HEK293 (cell line): ENCODE measurements around the gene PPP2R3C.
"Not testable (repeated sequence)": the region's sequence is repeated elsewhere in the genome, so short reads cannot be mapped to it uniquely, and the experiment has no call there.

ENCODE experiments used
- ATF2 ChIP-seq: fragments of 450-650 bp; formaldehyde crosslinking; IDR thresholded peaks from 2 replicates; pipeline ENCODE4 v1.5.1; 2016; ENCODE audit warnings: missing biosample characterization, missing genetic modification characterization, low read depth
- CTCF ChIP-seq: fragments of 450-650 bp; formaldehyde crosslinking; IDR thresholded peaks from 2 replicates; pipeline ENCODE4 v1.5.1; 2016; ENCODE audit warnings: missing biosample characterization, missing genetic modification characterization
- GLI4 ChIP-seq: fragments of 450-650 bp; formaldehyde crosslinking; IDR thresholded peaks from 2 replicates; pipeline ENCODE4 v1.5.1; 2016; ENCODE audit warnings: missing biosample characterization, missing genetic modification characterization
- KLF1 ChIP-seq: fragments of 450-650 bp; formaldehyde crosslinking; IDR thresholded peaks from 2 replicates; pipeline ENCODE4 v1.5.1; 2016; ENCODE audit warnings: missing biosample characterization, missing genetic modification characterization
- PBX3 ChIP-seq: sonication (generic); formaldehyde crosslinking; IDR thresholded peaks from 2 replicates; pipeline ENCODE4 v1.8.1; 2022; ENCODE audit warnings: mild to moderate bottlenecking, moderate library complexity, missing genetic modification reagents
- SP3 ChIP-seq: fragments of 450-650 bp; formaldehyde crosslinking; IDR thresholded peaks from 2 replicates; pipeline ENCODE4 v1.5.1; 2016; ENCODE audit warnings: missing biosample characterization, missing genetic modification characterization
- ZNF169 ChIP-seq: fragments of 450-650 bp; formaldehyde crosslinking; IDR thresholded peaks from 2 replicates; pipeline ENCODE4 v1.5.1; 2016; ENCODE audit warnings: missing biosample characterization, missing genetic modification characterization
- ZNF184 ChIP-seq: fragments of 450-650 bp; IDR thresholded peaks from 2 replicates; pipeline ENCODE4 v1.5.1; 2018; ENCODE audit warnings: missing biosample characterization, mild to moderate bottlenecking, missing genetic modification characterization
- ZNF23 ChIP-seq: fragments of 450-650 bp; formaldehyde crosslinking; IDR thresholded peaks from 2 replicates; pipeline ENCODE4 v1.5.1; 2016; ENCODE audit warnings: missing biosample characterization, missing genetic modification characterization, borderline replicate concordance
- ZNF600 ChIP-seq: fragments of 450-650 bp; formaldehyde crosslinking; IDR thresholded peaks from 2 replicates; pipeline ENCODE4 v1.5.1; 2016; ENCODE audit warnings: missing biosample characterization, missing genetic modification characterization
- ZNF626 ChIP-seq: fragments of 450-650 bp; sonication (Bioruptor Pico); formaldehyde crosslinking; IDR thresholded peaks from 2 replicates; pipeline ENCODE4 v1.5.1; 2018; ENCODE audit warnings: missing biosample characterization, missing genetic modification characterization, inconsistent platforms
- ZNF670 ChIP-seq: fragments of 450-650 bp; formaldehyde crosslinking; IDR thresholded peaks from 2 replicates; pipeline ENCODE4 v1.5.1; 2016; ENCODE audit warnings: missing biosample characterization, missing genetic modification characterization, low read depth
- ZNF837 ChIP-seq: fragments of 450-650 bp; formaldehyde crosslinking; IDR thresholded peaks from 2 replicates; pipeline ENCODE4 v1.5.1; 2016; ENCODE audit warnings: missing biosample characterization, missing genetic modification characterization
- ZXDB ChIP-seq: fragments of 450-650 bp; formaldehyde crosslinking; IDR thresholded peaks from 2 replicates; pipeline ENCODE4 v1.5.1; 2016; ENCODE audit warnings: missing biosample characterization, missing genetic modification characterization

GRCh38 chr14:35061113-35061791 is 60.5 kb downstream of the PPP2R3C start:
- TF ChIP-seq SP3 (tag by site-specific recombination); ZNF626 (tag by site-specific recombination); ZNF23 (tag by site-specific recombination); CTCF (tag by site-specific recombination); ATF2 (tag by site-specific recombination); ZNF184 (tag by site-specific recombination); ZXDB (tag by site-specific recombination); ZNF837 (tag by site-specific recombination); ZNF169; GLI4 (tag by site-specific recombination); ZNF670 (tag by site-specific recombination); ZNF600 (tag by site-specific recombination); PBX3 (CRISPR knock-in tag): not testable (repeated sequence)
- peak; percentile 55 for TF ChIP-seq KLF1
